Measurements from ENCODE around the gene CALHM2.

Gene CALHM2

DNA sequence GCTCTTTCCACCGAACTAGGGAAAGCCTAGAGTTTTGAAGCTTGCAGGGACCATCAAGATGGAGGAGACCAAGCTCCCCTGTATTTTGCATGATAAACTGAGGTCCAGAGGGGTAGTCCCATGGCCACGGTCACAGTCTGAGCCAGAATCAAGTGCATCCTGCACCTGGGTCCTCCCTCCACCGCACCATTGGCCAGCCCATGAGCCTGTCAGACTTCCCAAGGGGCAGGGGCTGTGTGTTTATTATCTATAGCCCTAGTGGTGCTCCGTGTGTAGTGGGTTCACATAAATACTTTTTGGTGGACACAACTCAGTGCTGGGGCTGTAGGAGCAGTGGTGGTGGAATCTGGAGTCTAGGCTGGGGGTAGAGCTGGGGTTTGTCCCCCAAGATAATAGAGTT is 23.3 kb upstream of the CALHM2 start:
- DNase-seq: no peak

GRCh38 chr10:103474077-103474476 is 21.9 kb upstream of the CALHM2 start:
- DNase-seq: no peak

- no peak for DNase-seq
Observed at GRCh38 chr10:103473261-103473671, 21.1 kb upstream of the CALHM2 start.

GRCh38 chr10:103472005-103472404 is 19.8 kb upstream of the CALHM2 start:
- no peak for DNase-seq

- no peak for DNase-seq
Observed at GRCh38 chr10:103470761-103471653, 18.8 kb upstream of the CALHM2 start.

DNA sequence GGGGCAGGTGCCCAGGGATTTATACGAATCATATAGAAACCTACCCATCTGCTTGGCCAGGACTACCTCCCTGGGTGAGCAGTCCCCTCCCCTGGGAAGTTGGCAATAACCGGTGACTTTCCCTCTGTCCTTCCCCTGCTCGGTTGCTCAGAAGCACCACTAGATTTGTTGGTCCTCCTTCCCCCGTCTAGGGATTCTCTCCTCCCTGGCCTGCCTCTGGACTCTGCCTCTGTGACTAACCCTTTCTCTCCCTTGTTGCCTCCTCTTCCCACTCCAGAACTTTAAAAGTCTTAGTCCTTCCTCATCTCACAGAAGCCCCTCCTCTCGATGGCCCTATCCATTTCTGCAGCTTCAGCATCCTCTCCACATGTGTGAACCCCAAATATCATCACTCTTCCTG is 17.0 kb upstream of the CALHM2 start:
- DNase-seq: no peak

- no peak for DNase-seq
Observed at GRCh38 chr10:103467406-103467805, 15.2 kb upstream of the CALHM2 start.

DNA sequence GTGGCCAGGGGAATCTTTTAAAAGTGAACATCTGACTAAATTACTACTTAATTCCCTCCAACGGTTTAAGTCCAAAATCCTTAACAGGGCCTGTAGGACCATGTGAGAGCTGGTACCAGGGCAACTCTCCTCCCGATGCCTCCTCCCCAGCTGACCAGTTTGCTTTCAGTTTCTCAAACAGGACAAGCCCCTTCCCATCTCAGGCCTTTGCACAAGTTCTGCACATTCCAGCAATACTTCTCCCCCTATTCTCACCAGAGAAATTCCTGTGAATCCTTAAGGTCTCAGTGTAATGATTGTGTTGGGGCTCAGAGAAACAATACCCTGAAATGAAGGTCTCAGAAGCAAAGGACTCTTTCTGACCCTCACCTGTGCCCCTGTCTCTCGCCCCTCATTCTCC is 14.6 kb upstream of the CALHM2 start:
- no peak for DNase-seq

DNA sequence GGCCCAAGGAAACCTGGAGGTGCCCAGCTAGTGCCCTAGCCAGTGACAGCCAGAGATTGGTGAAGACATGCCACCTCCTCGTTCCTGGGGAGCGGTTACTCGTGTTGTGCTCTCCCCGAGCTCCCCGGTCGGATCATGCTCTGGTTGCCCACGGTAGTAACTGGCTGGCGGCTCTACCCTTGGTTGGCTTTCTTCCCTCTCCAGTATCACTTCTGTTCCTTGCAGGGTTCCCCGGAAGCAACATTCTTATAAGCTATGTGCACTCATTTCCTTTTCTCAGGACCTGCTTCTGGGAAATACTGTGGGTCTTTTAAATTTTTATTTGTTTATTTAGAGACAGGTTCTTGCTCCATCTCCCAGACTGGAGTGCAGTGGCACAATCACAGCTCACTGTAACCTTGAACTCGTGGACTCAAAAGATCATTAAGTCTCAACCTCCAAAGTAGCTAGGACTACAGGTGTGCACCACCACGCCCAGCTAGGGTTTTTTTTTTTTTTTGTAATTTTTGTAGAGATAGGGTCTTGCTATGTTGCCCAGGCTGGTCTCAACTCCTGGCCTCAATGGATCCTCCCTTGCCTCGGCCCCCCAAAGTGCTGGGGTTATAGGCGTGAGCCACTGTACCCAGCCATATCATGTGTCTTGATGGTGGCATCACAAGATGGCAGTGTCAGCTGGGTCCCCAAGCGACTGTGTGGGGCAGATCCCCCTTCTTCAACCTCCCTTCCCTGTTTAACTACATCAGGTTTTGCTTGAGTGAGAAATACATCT is 13.4 kb upstream of the CALHM2 start:
- no peak for DNase-seq

- no peak for DNase-seq
Observed at GRCh38 chr10:103463499-103463898, 11.3 kb upstream of the CALHM2 start.

GRCh38 chr10:103459615-103460014 is 7.4 kb upstream of the CALHM2 start:
- no peak for DNase-seq

- no peak for DNase-seq
Observed at GRCh38 chr10:103458720-103459119, 6.5 kb upstream of the CALHM2 start, which contains the start of gene CALHM1. CALHM1 (minus strand) TSS chr10:103458900; CDS start chr10:103458751, 149 bp downstream.

- DNase-seq: no peak
Observed at GRCh38 chr10:103457896-103458583, 5.9 kb upstream of the CALHM2 start.

DNA sequence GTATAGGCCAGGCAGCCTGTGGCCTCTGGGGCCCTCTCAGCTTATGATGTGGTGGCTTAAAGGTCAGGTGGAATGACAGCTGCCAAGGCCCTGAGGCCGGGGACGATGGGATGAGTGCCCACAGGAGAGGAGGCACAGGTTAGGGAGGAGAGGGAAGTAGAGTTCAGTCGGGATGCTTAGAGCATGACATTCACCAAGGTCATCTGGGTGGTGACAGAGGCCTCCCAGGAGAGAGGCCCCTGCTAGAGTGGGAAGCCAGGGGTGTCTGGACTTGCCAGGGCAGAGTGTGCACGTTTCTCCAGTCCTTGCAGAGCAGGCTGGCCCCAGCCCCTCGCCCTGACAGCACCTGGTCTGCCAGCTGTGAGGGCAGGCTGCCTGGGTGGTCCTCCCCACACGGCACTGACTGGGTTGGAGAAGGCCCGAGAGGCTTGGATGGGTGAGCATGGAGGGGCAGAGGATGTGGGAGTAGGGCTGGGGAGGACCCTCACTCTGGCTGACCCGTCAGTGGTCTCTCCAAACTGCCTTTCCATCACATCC is 5.1 kb upstream of the CALHM2 start:
- DNase-seq: no peak

- no peak for DNase-seq
Observed at GRCh38 chr10:103456074-103456660, 4.0 kb upstream of the CALHM2 start.

GRCh38 chr10:103455235-103455634 is 3.1 kb upstream of the CALHM2 start:
- DNase-seq: no peak

DNA sequence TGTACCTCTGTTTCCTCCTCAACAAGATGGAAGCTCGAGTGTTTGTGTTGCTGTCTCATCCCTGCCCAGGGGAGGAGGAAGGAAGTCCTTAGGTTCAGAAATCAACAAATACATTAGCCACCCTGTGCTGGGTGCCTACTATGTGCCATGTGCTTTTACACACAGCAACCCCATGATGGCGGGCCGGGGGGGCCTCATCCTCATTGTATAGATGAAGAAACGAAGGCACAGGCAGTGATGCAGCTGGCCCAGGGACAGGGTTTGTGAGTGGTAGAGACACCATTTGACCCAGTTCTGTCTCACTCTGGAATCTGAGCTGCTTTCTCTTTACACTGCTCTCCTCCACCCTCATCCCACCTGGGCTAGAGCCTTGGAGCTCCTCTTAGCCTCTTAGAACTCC is 1.9 kb upstream of the CALHM2 start:
- DNase-seq: no peak

DNA sequence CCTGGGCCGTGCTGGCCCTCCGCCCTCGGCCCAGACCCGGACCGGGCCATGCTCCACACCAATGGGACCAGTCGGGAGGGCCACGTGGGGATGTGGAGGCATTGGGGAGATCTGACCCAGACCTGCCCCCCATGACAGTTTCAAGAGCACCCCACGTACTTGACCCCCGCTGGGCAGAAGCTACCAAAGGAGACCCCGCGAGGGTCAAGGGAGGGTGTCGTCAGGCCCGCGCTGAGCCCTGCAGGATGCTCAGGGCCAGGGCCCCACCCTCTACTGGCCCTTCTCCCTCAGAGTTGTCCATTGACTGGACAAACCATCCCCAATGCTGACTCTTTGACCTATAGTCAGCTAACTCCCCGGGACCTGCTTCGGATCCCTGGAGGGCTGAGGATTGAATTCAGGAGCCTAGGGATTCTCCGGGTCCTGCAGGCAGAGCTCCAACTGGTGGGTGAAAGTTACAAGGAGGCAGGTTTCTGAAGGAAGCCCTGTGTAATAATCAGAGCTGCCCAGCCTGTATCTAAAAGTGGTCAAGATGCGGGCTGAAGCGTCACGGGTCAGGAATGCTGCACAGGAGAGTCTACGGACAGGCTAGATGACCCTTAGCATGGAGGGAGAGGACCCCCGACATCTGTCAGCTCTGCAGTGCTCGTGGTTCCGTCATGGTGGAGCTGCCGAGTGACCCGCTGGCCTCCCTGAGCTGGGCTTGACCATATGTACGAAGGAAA is 498 bp upstream of the CALHM2 start:
- DNase-seq: no peak

DNA sequence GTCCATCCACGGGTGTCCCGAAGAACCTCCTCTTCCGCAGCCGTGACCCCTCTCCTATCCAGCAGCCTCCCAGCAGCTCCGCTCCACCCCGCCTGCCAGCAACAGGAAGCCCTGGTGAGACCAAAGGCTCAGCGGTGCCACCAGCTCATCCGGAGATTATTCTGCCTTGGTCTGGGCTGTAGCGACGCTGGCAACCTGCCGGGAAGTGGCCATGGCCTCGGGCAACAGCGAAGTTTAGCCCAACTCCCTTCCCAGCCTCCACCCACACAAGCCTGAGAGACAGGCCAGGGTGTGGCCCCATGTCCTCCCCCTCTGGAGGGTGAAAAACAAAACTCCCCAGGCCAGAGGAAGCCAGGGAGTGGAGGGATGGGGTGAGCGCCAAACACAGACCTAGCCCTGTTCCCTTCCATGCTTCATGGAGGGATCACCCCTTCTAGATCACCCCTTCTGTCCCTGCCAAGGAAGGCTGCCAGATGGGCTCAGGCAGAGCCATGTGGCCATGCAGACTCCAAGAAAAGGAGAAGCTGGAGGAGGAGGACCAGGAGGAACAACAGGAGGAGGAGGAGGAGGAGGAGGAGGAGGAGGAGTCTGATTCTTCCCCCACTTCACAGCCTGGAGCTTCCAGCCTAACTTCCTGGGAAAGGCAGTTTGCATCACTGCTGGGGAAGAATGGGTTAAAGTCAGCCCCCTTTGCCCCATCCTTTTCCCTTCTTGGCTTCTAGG is 918 bp downstream of the CALHM2 start:
- no peak for DNase-seq

DNA sequence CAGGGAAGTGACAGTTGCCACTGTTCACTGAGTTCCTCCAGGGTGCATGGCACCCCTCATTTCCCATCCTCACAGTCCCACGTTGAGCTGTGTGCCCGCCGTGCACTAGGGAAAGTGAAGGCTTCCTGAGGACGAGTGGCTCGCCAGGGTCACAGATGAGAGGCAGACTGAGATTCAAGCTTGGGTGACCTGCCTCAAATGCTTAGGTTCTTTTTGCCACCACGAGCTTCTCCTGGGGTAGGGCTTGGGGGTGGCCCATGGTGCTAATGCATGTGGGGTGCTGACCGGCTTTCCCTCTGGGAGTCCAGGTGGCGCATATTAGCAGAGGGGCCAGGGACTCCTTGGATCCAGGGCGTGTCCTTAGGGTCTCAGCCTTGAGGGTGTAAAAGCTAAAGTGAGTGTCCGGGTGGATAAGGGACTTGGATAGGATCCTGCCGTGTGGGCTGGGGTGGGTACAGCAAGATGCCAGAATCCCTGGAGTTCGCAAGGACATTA is 1.9 kb downstream of the CALHM2 start:
- no peak for DNase-seq

Data from NCI-H2081 treated with DMSO at 0.1 percent for 48 hours (cell line).